ENCODE measurements around the gene WDFY4. TPM values are rescaled to one million over a fixed set of nuclear protein-coding genes. Genes with fewer than 3 reads are reported as not detected.

WDFY4 gene
- polyA plus RNA-seq, 2 of the 4 experiments (the other 2 are of a cell fraction), result not detected

- H3K4me2 ChIP-seq, result no peak overlapping the region
- H3K4me1 ChIP-seq, result no peaks in the 10 kb centered on the region
- WGBS (ENCODE audit: missing lambda C conversion rate), result 0% methylated on average over 2 of the region's 2 CpGs
- FAIRE-seq (no peak), ATAC-seq (no peak), DNase-seq (ENCODE audit: low read depth in 1 of 2, low spot score in 1 of 2) (no peak)
- POLR2A ChIA-PET, result no interaction called here
- H3K27ac ChIP-seq, result no peak overlapping the region
- H3K9me3 ChIP-seq, result 0 out of 3 replicates have a peak, but pooled peaks cover 11% of the 10 kb centered on the region
- CTCF ChIA-PET, result interaction anchor here (1.6 kb wide), 1 partner anchor 21 kb away, joined by 6 read pairs; no protein-coding TSS in a partner anchor
- no peak for TF ChIP-seq HES2 (IDR thresholded peaks at IDR 0.05)
- TF ChIP-seq ZSCAN20 (CRISPR knock-in tag; IDR thresholded peaks at IDR 0.05), result no peak
- no peak for TF ChIP-seq MAZ (IDR thresholded peaks at IDR 0.05; ENCODE audit: borderline replicate concordance, low read depth, low read length)
- TF ChIP-seq HMGXB4 (CRISPR knock-in tag; IDR thresholded peaks at IDR 0.05; ENCODE audit: borderline replicate concordance), result no peak
- no peak for TF ChIP-seq NFE2L2 (conservative IDR thresholded peaks at IDR 0.05; ENCODE audit: low read length)
- TF ChIP-seq MYC (IDR thresholded peaks at IDR 0.05; ENCODE audit: borderline replicate concordance, low read length), result no peak
- no peak for TF ChIP-seq FOSL2 (IDR thresholded peaks at IDR 0.05)
- TF ChIP-seq FOSL2 (CRISPR knock-in tag; IDR thresholded peaks at IDR 0.05), result no peak
- H3K4me3 ChIP-seq, result no peak overlapping the region
Observed at GRCh38 chr10:48677625-48678024, 7.0 kb upstream of the WDFY4 start.

- CTCF ChIA-PET, result interaction anchor here (1.6 kb wide), 1 partner anchor 21 kb away, joined by 6 read pairs; no protein-coding TSS in a partner anchor
- ATAC-seq, result no peak
- no peak for FAIRE-seq
Observed at GRCh38 chr10:48678041-48678440, 6.6 kb upstream of the WDFY4 start.

GRCh38 chr10:48681740-48682139 lies 2.9 kb upstream of the WDFY4 start:
- ChIA-PET CTCF (no interaction called here), POLR2A (no interaction called here)
- DNase-seq (ENCODE audit: low read depth in 1 of 2, low spot score in 1 of 2) (no peak), FAIRE-seq (no peak), ATAC-seq (no peak)
- Histone ChIP-seq H3K27ac (no peak overlapping the region), H3K4me1 (no peaks in the 10 kb centered on the region), H3K4me3 (no peak overlapping the region), H3K4me2 (no peak overlapping the region), H3K9me3 (0 out of 3 replicates have a peak, but pooled peaks cover 7% of the 10 kb centered on the region)
- 22% methylated on average over 3 of the region's 3 CpGs for WGBS (ENCODE audit: missing lambda C conversion rate)
- no peak for TF ChIP-seq SREBF2 (IDR thresholded peaks at IDR 0.05)
- TF ChIP-seq KDM1A (IDR thresholded peaks at IDR 0.05; ENCODE audit: low read depth), result no peak
- TF ChIP-seq BCL3 (IDR thresholded peaks at IDR 0.05), result no peak
- no peak for TF ChIP-seq ZC3H11A (IDR thresholded peaks at IDR 0.05)
- TF ChIP-seq RARB (CRISPR knock-in tag; IDR thresholded peaks at IDR 0.05), result no peak
- TF ChIP-seq REST (IDR thresholded peaks at IDR 0.05), result no peak
- no peak for TF ChIP-seq BHLHE40 (IDR thresholded peaks at IDR 0.05; ENCODE audit: low read depth, low read length)
- TF ChIP-seq CEBPB (IDR thresholded peaks at IDR 0.05), result no peak
- no peak for TF ChIP-seq NR3C1 (IDR thresholded peaks at IDR 0.05)
- TF ChIP-seq ZNF302 (CRISPR knock-in tag; IDR thresholded peaks at IDR 0.05), result no peak

More at GRCh38 chr10:48678041-48678440, 6.6 kb upstream of the WDFY4 start:
- WGBS (ENCODE audit: missing lambda C conversion rate), result 0% methylated on average over 1 of the region's 1 CpG
- Histone ChIP-seq H3K4me1 (no peaks in the 10 kb centered on the region), H3K27ac (no peak overlapping the region), H3K4me2 (no peak overlapping the region), H3K4me3 (no peak overlapping the region), H3K9me3 (0 out of 3 replicates have a peak, but pooled peaks cover 11% of the 10 kb centered on the region)
- POLR2A ChIA-PET, result no interaction called here
- no peak for TF ChIP-seq ZC3H11A (IDR thresholded peaks at IDR 0.05)
- TF ChIP-seq MAFK (IDR thresholded peaks at IDR 0.05; ENCODE audit: partially characterized antibody), result no peak
- TF ChIP-seq FOSL2 (IDR thresholded peaks at IDR 0.05), result no peak
- no peak for TF ChIP-seq FOSL2 (CRISPR knock-in tag; IDR thresholded peaks at IDR 0.05)
- no peak for TF ChIP-seq BHLHE40 (IDR thresholded peaks at IDR 0.05; ENCODE audit: low read depth, low read length)
- no peak for TF ChIP-seq ESRRA (IDR thresholded peaks at IDR 0.05; ENCODE audit: borderline replicate concordance, low read length)
- no peak for TF ChIP-seq RCOR1 (IDR thresholded peaks at IDR 0.05; ENCODE audit: low read depth, low read length)
- TF ChIP-seq E2F6 (IDR thresholded peaks at IDR 0.05; ENCODE audit: borderline replicate concordance, low read depth), result no peak
- no peak for TF ChIP-seq ATOH8 (CRISPR knock-in tag; IDR thresholded peaks at IDR 0.05; ENCODE audit: low read depth)
- TF ChIP-seq EHF (CRISPR knock-in tag; IDR thresholded peaks at IDR 0.05), result no peak
- no peak for TF ChIP-seq POLR2AphosphoS2 (conservative IDR thresholded peaks at IDR 0.05; ENCODE audit: low read length)
- TF ChIP-seq FOSB (CRISPR knock-in tag; IDR thresholded peaks at IDR 0.05), result no peak
- no peak for TF ChIP-seq NPAS2 (CRISPR knock-in tag; IDR thresholded peaks at IDR 0.05; ENCODE audit: borderline replicate concordance)
- no peak for TF ChIP-seq HOXA7 (CRISPR knock-in tag; IDR thresholded peaks at IDR 0.05)
- no peak for TF ChIP-seq CEBPB (IDR thresholded peaks at IDR 0.05)
- no peak for TF ChIP-seq FOXS1 (CRISPR knock-in tag; IDR thresholded peaks at IDR 0.05)
- TF ChIP-seq HOXB13 (CRISPR knock-in tag; IDR thresholded peaks at IDR 0.05; ENCODE audit: low read depth), result no peak
- DNase-seq (ENCODE audit: low read depth in 1 of 2, low spot score in 1 of 2), result no peak
